GM19452 (cell line): ENCODE measurements around the gene LRP1.

ENCODE experiments used
- ATAC-seq: cut with Tn5 transposase; IDR thresholded peaks from one replicate; pipeline ENCODE4 v1.9.1; 2021; ENCODE audit not compliant: unreplicated experiment

LRP1 gene

GRCh38 chr12:57133013-57133569 lies 4.8 kb downstream of the LRP1 start:
- ATAC-seq = no peak

DNA sequence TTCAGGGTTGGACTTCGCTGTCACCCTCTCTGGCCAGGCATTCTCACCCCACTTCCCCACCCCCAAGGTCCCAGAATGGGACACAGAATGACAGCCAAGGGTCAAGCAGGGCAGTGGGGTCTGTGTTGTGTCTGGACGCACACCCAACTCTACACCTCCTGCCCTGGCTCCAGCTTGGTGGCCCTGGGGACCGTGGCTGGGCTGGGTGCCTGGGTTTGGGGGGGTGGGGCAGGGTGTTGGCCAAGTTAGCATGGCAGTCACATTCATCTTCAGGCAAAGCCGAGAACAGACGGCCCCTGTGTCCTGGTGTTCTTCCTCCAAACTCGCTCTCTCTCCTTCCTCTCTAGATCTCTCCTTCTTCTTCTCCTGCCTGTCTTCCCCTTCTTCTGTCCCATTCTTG lies 5.6 kb downstream of the LRP1 start:
- no peak for ATAC-seq

DNA sequence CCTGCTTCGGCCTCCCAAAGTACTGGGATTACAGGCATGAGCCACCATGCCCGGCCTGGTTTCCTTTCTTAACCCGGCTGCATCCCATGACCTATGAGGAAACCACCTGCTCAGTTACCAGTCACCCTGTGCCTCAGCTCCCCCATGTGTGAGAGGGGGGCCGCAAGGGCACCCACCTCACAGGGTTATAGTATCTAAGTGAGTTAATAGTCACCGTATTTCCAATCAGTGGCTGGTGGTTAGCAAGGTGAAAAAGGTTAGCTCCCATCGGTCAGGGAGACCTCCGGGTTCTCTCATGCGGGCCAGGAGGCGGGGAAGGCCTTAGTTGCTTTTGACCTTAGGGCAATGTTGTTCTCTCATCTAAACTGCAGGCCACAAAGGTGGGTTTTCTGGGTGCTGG lies 6.7 kb downstream of the LRP1 start:
- no peak for ATAC-seq

DNA sequence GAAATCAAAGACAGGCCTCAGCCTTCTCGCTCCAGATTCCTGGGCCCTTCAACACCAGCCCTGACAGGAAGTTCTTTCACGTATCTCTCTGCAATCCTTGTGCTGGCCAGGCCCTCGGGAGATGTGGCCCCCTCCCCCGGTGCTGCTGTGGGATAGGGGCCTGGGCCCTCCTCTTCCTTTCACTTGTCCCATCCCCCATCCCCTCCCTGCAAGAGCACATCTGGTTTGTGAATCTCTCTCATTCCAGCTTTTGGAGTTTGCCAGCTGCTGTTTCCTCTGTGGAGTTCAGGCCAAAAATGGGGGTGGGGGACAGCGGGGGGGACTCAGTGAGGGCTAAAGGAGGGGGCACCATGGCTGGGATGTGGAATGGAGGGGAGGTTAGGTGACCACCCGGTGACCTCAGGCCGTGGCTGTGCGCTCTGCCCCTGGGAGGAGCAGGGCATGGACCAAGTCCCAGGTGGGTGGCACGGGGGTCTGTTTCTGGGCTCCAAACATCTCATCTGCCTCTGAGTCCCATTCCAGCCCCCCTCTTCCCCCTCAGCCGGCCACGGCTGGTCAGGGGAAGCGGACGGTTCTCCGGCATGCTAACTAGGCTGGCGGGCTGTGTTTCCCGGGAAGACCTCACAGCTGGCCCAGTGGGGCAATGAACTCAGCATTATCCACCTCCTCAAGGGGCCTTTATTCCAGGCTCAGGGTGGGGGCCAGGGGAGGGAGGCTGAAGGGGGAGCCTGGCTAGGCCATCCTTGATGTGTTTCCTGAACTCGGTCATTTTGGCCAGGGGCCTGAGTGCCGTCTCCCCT lies 7.4 kb downstream of the LRP1 start:
- ATAC-seq = no peak

GRCh38 chr12:57138526-57139272 lies 10.4 kb downstream of the LRP1 start:
- no peak for ATAC-seq

- no peak for ATAC-seq
These were observed 11.7 kb downstream of the LRP1 start for GRCh38 chr12:57139796-57140649.

DNA sequence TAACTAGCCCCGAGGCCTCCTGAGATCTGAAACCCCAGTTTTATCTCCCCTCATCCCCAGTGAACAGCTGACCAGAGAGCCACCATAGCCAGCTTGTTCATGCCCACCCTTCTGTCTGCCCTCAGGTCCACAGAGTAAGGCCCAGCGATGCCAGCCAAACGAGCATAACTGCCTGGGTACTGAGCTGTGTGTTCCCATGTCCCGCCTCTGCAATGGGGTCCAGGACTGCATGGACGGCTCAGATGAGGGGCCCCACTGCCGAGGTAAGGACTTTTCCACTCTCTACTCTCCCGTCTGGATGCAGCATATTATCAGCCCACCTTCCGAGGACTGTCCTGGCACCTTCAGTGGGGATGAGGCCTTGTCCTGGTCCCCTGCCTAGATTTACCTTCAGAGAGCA lies 13.0 kb downstream of the LRP1 start:
- ATAC-seq = no peak

DNA sequence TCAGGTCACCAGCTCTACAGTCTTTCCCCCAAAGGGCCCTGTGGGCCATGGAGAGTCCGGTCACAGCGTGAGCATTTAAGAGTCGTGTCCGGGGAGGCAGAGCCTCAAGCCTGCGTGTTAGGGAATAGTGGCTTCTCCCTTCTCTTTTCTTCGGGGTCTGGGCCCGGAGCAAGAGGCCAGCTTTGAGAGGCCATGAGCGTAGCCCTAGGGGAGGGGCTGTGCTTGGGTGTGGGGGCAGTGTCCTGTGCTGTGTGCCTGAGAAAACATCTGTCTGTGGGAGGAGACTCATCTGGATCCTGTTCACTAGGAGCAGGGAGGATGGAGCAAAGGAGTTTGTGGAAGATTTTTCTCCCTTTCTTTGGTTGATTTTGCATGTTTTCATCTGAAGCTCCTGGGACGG lies 13.8 kb downstream of the LRP1 start:
- no peak for ATAC-seq

DNA sequence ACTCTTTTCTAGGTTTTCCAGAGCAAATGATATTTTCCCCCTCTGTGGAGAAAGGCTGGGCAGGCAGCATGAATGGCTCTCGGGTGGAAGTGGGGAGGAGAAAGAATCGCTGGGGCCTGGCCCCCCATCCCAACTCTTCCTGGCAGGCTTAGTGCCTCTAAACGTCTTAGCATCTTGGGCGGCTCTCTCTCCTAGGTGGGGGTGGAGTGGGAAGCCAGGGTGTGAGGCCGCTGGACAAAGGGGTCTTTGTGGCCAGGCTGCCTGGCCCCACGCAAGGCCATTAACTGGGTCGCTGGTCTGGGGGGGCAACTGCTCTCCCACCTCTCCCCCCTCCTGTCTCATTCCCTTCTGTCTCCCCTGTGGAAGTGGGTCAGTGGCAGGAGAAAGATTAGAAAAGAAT lies 14.4 kb downstream of the LRP1 start:
- no peak for ATAC-seq

DNA sequence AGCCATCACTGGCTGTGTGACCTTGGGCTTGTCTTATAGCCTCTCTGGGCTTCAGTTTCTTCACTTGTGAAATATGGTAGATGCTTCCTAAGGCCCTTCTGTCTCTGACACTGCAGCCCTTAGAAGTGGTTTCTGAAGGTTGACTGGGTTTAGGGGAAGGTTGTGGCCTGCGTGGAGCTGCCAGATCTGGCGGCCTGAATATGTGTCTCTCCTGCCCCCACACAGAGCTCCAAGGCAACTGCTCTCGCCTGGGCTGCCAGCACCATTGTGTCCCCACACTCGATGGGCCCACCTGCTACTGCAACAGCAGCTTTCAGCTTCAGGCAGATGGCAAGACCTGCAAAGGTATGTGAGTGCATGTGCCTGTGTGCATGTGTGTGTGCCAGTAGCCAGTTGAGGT lies 15.2 kb downstream of the LRP1 start:
- no peak for ATAC-seq

GRCh38 chr12:57145460-57146059 lies 17.3 kb downstream of the LRP1 start:
- ATAC-seq = no peak

DNA sequence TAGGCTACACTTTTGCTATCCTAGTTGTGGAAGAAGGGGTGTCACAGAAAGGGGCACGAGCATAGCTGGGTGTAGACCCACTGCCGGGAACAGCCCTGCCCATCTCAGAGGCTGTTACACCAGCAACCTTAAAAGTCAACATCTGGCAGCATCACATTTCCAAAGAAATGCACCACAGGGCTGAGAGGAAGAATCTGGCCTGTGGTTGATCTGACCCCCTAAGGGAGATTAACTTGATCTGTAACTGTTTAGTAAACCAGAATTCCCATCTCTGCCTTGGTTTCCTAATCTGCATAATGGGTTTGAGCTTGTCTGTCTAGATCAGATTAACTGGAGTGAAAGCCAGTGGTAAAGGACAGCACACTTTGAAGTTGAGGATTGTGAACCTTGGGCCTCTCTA lies 17.8 kb downstream of the LRP1 start:
- ATAC-seq = no peak

DNA sequence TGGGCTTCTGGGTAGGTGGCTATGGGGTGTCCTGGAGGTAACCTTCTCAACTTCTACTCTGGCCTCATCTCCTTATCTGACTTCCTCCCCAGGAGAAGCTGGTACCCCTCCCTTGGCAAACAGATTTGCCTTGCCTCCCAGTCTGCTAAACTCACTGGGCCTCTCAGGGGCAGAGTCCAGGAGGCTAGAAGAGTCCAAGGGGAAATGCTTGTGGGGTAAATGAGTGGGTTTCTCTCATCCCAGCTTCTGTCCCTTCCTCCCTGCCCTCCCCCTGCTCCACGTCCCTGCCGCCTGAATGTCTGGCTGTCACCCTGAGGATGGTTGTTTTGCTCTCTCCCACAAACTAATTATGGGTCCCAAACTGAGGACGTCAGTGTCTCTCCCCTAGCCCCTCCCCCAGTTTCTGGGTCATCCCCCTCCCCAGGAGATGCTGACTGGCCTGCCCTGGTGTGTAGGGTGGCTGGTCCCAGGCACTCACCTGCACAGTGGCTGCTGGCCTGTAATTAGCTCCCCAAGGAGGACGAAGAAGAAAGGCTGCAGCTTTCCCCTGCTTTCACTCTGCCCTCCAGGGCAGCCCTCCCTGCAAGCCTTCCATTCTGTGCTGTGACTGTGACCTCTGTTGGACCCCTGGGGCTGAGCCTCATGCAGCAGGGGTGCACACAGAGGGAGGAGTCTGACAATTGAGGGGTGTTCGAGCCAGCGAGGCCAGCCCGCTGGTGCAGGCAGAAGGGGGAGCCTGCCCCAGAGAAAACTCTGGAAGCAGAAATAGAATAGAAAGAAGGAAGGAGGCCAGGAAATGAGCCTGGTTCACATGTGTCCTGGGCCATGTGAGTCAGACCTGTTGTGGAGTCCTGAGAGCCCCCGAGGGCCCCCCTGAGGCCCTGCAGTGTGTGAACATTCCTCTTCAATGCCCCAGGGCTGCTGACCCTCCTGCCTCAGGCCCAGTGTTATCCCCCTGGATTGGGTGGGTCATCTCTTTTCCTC lies 19.0 kb downstream of the LRP1 start, which contains the start of gene LRP1-AS:
TSS of gene LRP1-AS (minus strand) at position 659 of the 984 bp plus-strand sequence.
- no peak for ATAC-seq

DNA sequence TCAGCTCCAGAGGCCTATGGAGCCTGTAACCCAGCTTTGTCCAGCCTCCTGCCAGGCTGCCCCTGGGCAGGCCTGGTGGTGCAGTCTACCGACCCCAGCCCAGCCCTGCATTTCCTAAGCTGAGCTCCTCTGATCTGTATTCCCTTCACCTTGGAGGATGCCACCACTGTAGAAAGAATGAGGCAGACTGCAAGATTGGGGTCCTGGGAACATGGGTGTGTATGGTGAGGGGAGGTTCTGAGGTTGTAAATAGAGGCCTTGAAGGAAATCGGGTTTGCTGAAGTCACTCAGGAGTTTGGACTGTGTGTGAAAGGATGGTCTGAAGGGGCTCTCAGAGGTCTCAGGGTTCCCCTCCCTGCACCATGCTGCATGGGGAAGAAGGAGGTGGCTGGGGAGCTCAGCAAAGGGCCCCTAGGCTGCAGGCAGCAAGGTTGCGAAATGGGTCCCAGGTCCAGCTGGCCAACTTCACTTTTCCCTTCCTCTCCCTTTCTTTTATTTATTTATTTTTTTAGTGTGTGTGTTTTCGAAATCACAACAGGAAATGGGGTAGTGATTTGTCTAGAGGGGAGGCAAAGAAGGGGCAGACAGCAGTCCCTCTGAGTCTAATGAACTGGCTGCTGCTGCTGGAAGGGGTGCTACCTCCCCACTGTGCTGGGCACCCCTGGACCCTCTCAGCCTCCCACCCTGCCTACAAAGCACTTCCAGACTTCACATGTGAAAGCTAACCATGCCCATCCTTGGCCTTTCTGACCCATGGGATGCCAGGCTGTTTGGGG lies 20.4 kb downstream of the LRP1 start:
- no peak for ATAC-seq

DNA sequence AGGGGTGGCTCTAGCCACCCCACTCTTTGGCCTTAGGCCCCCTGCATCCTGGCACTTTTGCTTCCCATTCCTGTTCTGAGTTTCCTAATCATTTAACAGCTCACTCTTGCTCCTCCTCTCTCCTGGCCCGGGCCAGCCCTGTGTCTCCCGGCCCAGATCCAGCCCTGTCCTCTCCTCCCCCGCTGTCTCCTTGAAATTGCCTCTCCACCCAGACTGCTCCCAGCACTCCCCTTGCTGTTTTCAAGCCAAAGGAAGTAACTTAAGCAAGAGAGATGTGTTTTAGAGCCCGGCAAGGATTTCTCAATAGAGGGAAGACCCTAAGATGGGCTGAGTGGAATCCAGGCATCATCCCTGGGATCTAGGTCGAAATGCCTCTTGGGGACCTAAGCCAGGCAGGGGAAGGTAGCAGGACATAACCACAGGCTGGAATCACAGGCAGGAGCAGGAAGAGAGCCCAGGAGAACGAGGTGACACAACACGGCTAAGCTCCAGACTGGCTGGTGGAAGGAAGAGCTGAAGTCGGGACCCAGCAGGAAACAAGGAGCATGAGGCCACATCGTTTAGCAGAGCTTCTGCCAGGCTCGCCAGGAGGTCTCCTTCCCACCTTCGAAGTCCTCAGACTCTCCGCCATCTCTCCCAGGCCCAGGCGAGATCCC lies 21.1 kb downstream of the LRP1 start:
- ATAC-seq = no peak

- ATAC-seq = no peak
These were observed 22.2 kb downstream of the LRP1 start for GRCh38 chr12:57150400-57151000.

DNA sequence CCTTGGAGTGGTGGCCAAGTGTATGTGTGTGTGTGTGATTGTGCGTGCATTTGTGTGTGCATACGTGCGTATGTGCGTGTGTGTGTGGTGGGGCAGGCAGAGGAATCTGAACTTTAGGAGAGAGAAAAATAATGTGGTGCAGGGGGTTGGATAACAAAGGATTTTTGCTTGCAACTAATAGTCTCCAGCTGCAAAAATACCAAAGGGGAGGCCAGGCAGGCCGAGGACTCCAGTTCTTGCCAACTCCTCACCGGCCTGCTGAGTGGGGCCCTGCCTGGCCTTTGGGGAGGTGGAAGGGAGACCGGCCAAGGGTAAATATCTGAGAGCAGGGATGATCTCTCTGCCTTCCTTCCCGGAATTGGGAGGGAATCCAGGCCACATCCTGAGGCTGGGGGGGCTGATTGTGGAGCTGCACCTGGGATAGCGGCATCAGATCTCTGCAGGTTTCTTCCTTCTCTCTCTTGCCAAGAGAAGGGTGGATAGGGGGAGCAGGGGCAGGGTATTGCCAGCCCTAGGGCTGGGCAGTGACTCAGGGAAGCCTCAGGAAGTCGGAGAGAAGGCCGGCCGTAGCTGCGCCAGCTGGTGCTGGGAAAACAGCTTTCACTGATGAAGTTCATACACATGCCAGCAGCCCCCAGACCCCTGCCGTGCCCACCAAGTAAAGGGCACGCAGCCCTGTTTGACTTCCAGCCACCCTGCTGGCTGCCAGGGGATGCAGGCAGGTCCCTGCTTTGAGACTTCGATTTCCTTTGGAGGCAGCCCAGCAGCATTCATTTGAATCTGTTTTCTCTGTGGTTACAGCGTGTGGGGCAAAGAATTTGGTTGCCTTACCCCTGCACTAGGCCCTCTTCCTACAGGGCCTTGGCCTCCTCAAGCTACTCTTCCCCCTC lies 23.7 kb downstream of the LRP1 start:
- ATAC-seq = no peak
